Cardiac septum (tissue), 1 donor: ENCODE measurements around the gene ZNF235. TPM values are rescaled to one million over a fixed set of nuclear protein-coding genes. Genes with fewer than 3 reads are reported as not detected.
A peak's percentile ranks its signal among the peaks of the same experiment; 100 is the strongest.
"Not testable (repeated sequence)": the region's sequence is repeated elsewhere in the genome, so short reads cannot be mapped to it uniquely, and the experiment has no call there.

Source experiments
- DNase-seq: peaks from one replicate; pipeline ENCODE4 v3.0.0-alpha.2; 2020; ENCODE audit warnings: low spot score
- intact Hi-C: fragments of 100-400 bp; cut with DNase I; formaldehyde crosslinking; loops from one replicate; pipeline ENCODE4 v1.14.0; 2022
- long read RNA-seq: library from polyadenylated mRNA; unstranded; transcript quantifications from one replicate; pipeline ENCODE4 v2.0.0, GENCODE V29; 2021
- total RNA-seq: library from RNA; stranded (reverse); fragmentation: NEBNext Ultra II Directional; extraction: Animal tissue kit (Norgen Biotek cat#: 25700); gene quantifications from one replicate; pipeline ENCODE4 v1.2.1, GENCODE V29; 2021
- donor health status: DM: no; HTN: no; CAD: no.

The ZNF235 gene
- total RNA-seq, result 5.2 TPM
- long read RNA-seq, partial matches to known transcripts, result 1 of 10 reads
- long read RNA-seq, other reads (novel, unspliced or antisense), result 7 of 10 reads

DNA sequence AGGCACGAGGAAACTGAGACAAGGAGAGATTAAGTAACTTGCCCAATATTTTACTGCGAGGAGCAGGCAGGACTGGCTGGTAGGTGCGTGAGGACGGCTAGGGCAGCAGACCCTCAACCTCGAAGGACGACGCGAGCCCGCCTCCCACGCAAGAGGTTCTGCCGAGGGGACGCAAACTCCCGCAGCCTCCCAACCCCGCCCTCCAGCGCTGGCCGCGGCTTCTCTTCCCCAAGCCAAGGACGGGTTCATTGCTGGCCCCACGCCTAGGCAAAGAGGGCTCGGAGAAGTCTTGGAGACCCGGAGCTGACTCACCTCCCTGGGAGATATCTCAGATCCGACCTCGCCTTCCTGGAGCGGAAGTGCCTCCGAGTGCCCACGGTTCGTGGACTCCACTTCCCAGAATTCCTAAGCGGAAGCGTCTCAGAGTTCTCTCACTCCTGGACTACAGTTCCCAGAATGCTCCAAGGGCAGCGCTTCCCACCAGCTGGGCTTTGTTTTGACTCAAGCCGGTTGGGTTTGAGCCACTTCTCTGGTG is at the start of gene ZNF235:
Gene ZNF235, minus strand, starts transcription at position 367 of the 535 bp plus-strand sequence. CDS start 1,621 bp downstream, outside the sequence.
- intact Hi-C loops, result loop anchor here (2.0 to 5.0 kb wide), 3 partner anchors 52 to 143 kb away; partner anchors contain the start of genes ZNF112, ZNF229 and ZNF285
- peak; percentile 95 for DNase-seq

GRCh38 chr19:44346556-44346955 is 41.7 kb upstream of the ZNF235 start:
- intact Hi-C loops, result no loop called here
- no peak for DNase-seq

- DNase-seq, result no peak
- intact Hi-C loops, result no loop called here
Measured at GRCh38 chr19:44345959-44346358, 41.1 kb upstream of the ZNF235 start.

GRCh38 chr19:44344255-44344654 is 39.4 kb upstream of the ZNF235 start:
- DNase-seq, result no peak
- intact Hi-C loops, result no loop called here

DNA sequence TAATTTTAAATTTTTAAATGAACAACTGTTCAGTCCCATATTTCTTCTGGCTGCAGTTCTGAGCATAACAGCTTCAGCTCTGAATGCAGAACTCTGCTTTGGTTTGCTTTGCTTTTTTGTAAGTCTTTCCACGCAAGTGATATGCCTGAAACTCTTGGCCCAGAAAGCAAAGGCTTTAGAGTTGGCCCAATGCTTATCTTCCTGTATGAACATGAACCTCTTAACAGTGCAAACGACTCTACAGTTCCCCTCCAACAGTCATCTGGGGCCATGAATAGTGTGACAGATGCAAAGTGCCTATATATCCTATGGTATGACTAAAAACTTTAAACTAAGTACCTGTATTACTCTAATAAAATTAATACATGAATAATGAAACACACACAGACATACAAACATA is 37.0 kb upstream of the ZNF235 start:
- no peak for DNase-seq
- intact Hi-C loops, result no loop called here

DNA sequence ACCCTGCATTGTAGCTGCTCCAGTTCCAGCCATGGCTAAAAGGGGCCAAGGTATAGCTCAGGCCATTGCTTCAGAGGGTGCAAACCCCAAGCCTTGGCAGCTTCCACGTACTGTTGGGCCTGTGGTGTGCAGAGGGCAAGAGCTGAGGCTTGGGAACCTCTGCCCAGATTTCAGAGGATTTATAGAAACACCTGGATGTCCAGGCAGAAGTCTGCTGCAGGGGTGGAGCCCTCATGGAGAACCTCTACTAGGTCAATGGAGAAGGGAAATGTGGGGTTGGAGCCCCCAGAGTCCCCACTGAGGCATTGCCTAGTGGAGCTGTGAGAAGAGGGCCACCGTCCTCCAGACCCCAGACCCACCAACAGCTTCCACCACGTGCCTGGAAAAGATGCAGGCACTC is 29.8 kb upstream of the ZNF235 start:
- intact Hi-C loops, DNase-seq: not testable (repeated sequence)

GRCh38 chr19:44332145-44332544 is 27.3 kb upstream of the ZNF235 start:
- intact Hi-C loops, result no loop called here
- no peak for DNase-seq

GRCh38 chr19:44315883-44316282 is 11.1 kb upstream of the ZNF235 start:
- no peak for DNase-seq
- intact Hi-C loops, result no loop called here

DNA sequence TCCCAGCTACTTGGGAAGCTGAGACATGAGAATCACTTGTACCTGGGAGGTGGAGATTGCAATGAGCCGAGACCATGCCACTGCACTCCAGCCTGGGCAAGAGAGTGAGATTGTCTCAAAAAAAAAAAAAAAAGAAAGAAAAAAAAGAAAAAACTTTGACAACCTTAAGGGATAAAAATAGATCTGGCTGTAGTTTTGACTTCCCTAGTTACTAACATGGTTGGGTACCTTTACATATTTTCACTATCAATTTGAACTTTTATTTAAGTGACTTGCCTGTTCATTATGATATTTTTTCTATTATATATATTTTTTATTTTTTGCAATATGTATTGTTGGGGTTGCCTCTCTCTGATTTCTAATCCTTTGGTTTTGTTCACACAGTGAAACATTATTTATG is 8.4 kb upstream of the ZNF235 start:
- DNase-seq, result no peak
- intact Hi-C loops, result no loop called here

DNA sequence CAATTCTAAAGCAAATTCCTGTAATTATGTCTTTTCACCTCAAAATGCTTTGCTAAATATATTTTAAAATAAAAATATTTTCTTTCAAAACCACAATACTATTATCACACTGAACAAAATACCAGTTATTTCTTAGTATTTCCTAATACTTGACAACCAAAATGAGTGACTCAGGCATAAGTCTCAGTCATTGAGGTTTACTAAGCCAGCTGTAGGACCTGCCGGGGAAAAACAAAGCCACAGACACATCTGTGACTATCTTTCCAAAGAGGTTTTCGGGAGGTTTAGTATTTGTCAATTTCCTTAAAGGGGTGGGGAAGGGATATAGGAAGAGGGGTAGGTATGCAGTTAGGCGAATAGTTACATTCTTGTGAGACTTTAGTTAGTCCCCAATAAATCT is 3.2 kb upstream of the ZNF235 start:
- intact Hi-C loops, result loop anchor here (5.0 kb wide), 1 partner anchor 139 kb away; the partner anchor contains the start of gene ZNF229

GRCh38 chr19:44306283-44306682 is 1.5 kb upstream of the ZNF235 start:
- no peak for DNase-seq
- intact Hi-C loops, result loop anchor here (5.0 kb wide), 1 partner anchor 141 kb away; the partner anchor contains the start of gene ZNF229

More for the DNA sequence above, 3.2 kb upstream of the ZNF235 start:
- DNase-seq, result no peak

- intact Hi-C loops, result loop anchor here (2.0 to 5.0 kb wide), 2 partner anchors 51 to 142 kb away; partner anchors contain the start of genes ZNF112 and ZNF229
- DNase-seq, result no peak
Measured at GRCh38 chr19:44305457-44305856, 632 bp upstream of the ZNF235 start.

DNA sequence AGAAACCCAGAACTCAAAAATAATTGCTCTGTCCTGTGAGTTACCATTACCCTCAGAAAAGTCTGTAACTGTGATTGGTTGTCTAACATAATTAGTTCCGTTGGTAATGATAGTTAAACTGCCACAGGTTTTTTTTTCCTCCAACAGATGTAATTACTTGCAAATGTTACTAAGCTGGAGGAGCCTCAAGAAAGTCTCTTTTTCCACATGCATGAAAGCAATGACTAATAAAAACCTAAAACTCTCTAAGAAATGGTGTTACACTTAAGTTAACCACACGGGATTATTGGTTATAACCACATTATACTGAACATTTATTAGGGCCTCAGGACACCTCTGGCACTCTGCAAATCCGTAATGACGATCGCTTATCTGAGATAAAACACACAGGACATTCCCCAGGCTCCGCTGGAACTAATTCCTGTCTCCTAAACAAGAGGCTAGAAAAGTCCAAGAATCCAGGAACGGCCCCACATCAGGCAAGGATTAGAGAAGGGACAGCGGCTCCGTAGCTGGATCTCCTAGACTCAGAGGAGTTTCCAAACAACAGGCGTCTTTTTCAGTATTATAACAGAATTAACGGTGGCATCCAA is 753 bp downstream of the ZNF235 start:
- DNase-seq, result no peak
- intact Hi-C loops, result loop anchor here (2.0 to 5.0 kb wide), 2 partner anchors 53 to 98 kb away; partner anchors contain the start of genes ZNF112 and ZNF285

DNA sequence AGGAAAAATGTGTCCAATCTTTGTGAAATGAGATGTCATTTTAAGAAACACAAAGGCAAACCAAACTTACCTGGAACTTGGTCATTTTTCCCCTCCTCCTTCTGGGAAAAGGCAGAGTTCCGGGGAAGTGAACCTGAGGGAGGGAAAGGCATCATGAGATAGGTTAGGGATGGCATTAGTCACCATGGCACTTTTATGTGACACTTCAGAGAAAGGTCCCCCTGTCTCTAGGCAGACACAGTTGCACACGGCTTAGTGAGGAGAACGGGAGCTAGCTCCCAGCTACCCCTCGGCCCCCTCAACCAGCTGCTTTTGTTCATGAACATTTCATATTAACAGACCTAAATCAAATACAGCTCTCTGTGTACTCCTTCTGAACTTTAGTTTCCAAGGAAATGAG is 1.5 kb downstream of the ZNF235 start:
- no peak for DNase-seq
- intact Hi-C loops, result loop anchor here (5.0 kb wide), 1 partner anchor 99 kb away; the partner anchor contains the start of gene ZNF285

GRCh38 chr19:44284968-44285367 is 19.9 kb downstream of the ZNF235 start:
- intact Hi-C loops, result no loop called here
- DNase-seq, result no peak

GRCh38 chr19:44282846-44283245 is 22.0 kb downstream of the ZNF235 start:
- DNase-seq, result no peak
- intact Hi-C loops, result no loop called here

DNA sequence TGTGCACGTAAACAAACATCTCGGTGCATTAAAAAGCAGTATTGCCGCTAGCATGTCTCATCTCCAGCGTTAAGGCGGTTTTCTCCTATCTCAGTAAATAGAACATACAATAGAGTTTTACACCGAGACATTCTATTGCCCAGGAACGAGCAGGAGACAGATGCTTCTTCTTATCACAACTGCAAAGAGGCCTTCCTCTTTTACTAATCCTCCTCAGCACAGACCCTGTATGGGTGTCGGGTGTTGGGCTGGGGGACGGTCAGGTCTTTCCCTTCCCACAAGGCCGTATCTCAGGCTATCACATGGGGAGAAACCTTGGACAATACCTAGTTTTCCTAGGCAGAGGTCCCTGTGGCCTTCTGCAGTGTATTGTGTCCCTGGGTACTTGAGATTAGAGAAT is 23.9 kb downstream of the ZNF235 start:
- intact Hi-C loops, result no loop called here
- no peak for DNase-seq

DNA sequence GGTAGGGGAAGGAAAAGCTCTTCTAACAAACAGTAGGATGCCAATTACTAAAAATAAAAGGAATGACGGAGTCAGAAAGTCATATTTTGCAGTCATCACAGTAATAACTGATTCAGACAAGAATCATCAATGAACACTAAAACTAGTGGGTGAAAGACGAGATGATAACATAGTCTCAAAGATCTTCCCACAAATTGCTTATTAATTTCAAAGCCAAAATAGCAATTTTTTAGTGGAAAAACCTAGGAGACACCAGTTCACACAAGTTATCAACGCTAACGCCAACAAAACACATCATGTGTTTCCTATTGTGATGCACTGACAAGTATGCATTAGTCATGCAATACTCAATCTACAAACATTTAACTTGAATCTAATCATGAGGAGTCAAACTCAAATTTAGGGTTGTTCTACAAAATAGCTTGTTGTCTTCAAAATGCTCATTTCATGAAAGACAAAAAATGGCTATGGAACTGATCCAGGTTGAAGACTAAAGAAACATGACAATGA is 26.6 kb downstream of the ZNF235 start:
- intact Hi-C loops, result no loop called here
- DNase-seq, result no peak

- DNase-seq, result no peak
- intact Hi-C loops, result no loop called here
Measured at GRCh38 chr19:44277331-44277730, 27.5 kb downstream of the ZNF235 start.

GRCh38 chr19:44260695-44261446 is 44.0 kb downstream of the ZNF235 start:
- intact Hi-C loops, result no loop called here
- DNase-seq, result no peak
